Fibroblast of mammary gland (primary cell): ENCODE data around the gene ACKR2.
A peak's percentile ranks its signal among the peaks of the same experiment; 100 is the strongest.

Source experiments
- DNase-seq: peaks from one replicate; pipeline ENCODE4 v3.0.0-alpha.2; 2010; ENCODE audit warnings: low read depth
- H3K4me3 ChIP-seq: 2 replicates; pipeline ENCODE4 v1.5.1; 2011; ENCODE audit warnings: low read depth, mild to moderate bottlenecking, low read length, moderate library complexity; ENCODE audit not compliant: control insufficient read depth
- CTCF ChIP-seq: conservative IDR thresholded peaks from 2 replicates; pipeline ENCODE4 v1.5.1; 2011; ENCODE audit warnings: low read depth, low read length, inconsistent platforms; ENCODE audit not compliant: control insufficient read depth, insufficient read depth

The ACKR2 gene

GRCh38 chr3:42895580-42895868 lies 86.3 kb downstream of the ACKR2 start:
- no peak overlapping the region for H3K4me3 ChIP-seq
- DNase-seq = no peak
- no peak for TF ChIP-seq CTCF

- peak; percentile 9 for TF ChIP-seq CTCF
- H3K4me3 ChIP-seq = no peak overlapping the region
- peak; percentile 42 for DNase-seq
Observed at GRCh38 chr3:42898896-42899675, 89.8 kb downstream of the ACKR2 start.

GRCh38 chr3:42900226-42901072 lies 91.2 kb downstream of the ACKR2 start:
- no peak for TF ChIP-seq CTCF
- H3K4me3 ChIP-seq = no peak overlapping the region
- no peak for DNase-seq

GRCh38 chr3:42901073-42901415 lies 91.8 kb downstream of the ACKR2 start:
- TF ChIP-seq CTCF = no peak
- no peak overlapping the region for H3K4me3 ChIP-seq
- no peak for DNase-seq

GRCh38 chr3:42902257-42902656 lies 93.0 kb downstream of the ACKR2 start:
- no peak for TF ChIP-seq CTCF
- no peak for DNase-seq
- H3K4me3 ChIP-seq = no peak overlapping the region

- no peak for DNase-seq
- no peak overlapping the region for H3K4me3 ChIP-seq
- no peak for TF ChIP-seq CTCF
Observed at GRCh38 chr3:42904076-42904475, 94.8 kb downstream of the ACKR2 start.
